GM19240 (cell line): ENCODE results near the gene TNFRSF9.
"Not testable (repeated sequence)": the region's sequence is repeated elsewhere in the genome, so short reads cannot be mapped to it uniquely, and the experiment has no call there.

Source experiments
- DNase-seq: peaks from one replicate; pipeline ENCODE4 v3.0.0; 2011; ENCODE audit warnings: low spot score; ENCODE audit not compliant: insufficient read length

The TNFRSF9 gene

DNA sequence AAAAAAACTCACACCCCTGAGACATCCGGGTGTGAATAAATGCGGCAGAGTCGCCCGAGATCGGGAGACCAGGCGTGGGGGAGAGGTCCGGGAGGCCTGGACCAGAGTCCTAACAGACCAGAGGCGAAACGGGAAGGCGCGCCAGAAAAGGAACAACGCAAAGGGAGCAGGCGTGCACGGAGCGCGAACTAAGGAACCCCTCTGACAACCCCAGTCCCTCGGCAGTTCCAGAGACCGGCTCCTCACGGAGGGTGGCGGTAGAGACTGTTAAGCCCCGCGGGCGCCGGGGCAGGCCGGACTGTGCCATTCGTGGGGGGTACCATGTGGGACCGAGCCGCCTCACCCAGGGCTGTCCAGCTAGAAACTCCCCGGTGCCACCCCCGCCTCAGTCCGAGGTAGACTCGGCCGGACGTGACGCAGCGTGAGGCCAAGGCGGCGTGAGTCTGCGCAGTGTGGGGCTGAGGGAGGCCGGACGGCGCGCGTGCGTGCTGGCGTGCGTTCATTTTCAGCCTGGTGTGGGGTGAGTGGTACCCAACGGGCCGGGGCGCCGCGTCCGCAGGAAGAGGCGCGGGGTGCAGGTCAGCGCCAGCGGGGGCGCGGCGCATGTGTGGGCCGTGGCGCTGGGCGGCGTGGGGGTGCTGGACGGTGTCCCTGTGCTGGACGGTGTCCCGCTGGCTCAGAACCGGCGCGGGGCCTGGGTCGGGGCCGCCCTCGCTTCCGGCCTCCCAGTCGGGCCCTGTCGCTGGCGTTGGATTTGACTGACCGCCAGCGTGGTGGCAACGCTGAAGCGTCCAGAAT is 20.8 kb upstream of the TNFRSF9 start, which contains the start of gene PARK7:
Gene PARK7 (plus strand): TSS at position 496 of the 798 bp plus-strand sequence. CDS start 1,075 bp downstream, outside the sequence.
- DNase-seq = peak; percentile 89

- no peak for DNase-seq
Measured at GRCh38 chr1:7960867-7961215, 20.2 kb upstream of the TNFRSF9 start.

GRCh38 chr1:7960165-7960564 is 19.5 kb upstream of the TNFRSF9 start:
- DNase-seq = no peak

GRCh38 chr1:7956218-7957032 is 15.8 kb upstream of the TNFRSF9 start:
- DNase-seq = no peak

DNA sequence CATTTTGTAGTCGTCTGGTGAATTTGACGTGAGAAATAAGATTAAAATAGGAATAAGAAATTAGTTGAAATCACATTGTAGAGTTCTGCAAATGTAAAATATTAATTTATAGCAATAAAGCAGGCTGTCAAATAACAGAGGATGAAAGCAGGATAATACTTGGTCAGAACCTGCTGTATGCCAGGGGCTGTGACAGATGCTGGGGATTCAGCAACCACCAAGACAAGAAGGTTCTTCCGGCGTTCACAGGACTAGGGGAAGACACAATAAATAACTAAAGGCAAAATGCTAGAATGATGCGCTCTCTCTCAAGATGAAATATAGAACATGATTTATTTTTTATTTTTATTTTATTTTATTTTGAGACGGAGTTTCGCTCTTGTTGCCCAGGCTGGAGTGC is 14.0 kb upstream of the TNFRSF9 start:
- DNase-seq = no peak

DNA sequence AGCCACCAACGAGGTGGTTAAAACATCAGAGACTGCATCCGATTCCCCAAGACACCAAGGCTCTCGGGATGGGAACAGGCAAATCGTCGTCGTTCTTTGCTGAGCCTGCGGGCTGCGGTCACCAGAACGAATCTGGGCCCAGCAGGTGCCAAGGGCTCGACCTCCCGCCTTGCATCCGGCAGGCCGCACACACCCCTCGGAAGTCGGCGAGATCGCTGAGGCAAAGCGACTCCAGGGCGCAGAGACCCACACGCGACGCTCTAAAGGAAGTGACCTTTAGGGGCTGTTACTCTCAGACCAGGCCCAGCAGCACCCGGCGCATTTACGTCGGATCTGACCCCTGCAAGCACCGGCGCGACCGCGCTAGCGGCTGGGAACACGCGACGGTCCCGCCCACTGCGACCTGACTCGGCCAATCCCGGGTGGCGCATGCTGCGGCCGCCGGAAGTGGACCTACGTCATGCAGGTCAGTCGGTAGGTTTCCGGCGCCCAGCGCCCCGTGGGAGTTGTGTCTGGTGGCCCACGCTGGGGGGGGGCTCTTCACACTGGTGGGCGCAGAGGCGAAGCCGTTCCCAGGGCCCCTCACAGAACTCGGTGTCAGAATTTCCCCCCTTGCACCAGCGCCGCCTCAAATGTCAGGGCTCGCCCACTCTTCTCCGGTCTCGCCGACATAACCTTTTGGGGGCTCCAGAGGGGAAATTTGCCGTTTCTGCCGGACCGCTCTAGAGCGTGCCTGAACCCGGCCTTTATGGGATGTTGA is 13.4 kb upstream of the TNFRSF9 start:
- DNase-seq = peak; percentile 85

- DNase-seq = not testable (repeated sequence)
Measured at GRCh38 chr1:7952791-7953190, 12.2 kb upstream of the TNFRSF9 start.

- DNase-seq = no peak
Measured at GRCh38 chr1:7948960-7949359, 8.3 kb upstream of the TNFRSF9 start.

DNA sequence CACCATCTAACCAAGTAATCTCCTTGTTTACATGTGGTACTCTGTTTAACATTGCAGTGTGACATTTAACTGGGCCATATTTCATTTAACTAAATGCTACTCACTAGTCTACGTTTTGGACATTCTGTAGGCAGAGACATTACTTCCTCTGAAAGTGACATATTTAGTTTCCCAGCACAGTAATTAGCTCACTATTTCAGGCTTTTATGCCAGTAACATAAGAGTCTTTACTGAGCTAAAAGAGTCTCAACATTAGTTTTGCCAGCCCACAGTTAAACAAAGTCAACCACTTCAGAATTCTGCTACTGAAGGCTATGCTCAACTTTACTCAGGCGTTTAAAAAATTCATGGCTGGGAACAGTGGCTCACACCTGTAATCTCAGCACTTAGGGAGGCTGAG is 2.6 kb upstream of the TNFRSF9 start:
- no peak for DNase-seq

DNA sequence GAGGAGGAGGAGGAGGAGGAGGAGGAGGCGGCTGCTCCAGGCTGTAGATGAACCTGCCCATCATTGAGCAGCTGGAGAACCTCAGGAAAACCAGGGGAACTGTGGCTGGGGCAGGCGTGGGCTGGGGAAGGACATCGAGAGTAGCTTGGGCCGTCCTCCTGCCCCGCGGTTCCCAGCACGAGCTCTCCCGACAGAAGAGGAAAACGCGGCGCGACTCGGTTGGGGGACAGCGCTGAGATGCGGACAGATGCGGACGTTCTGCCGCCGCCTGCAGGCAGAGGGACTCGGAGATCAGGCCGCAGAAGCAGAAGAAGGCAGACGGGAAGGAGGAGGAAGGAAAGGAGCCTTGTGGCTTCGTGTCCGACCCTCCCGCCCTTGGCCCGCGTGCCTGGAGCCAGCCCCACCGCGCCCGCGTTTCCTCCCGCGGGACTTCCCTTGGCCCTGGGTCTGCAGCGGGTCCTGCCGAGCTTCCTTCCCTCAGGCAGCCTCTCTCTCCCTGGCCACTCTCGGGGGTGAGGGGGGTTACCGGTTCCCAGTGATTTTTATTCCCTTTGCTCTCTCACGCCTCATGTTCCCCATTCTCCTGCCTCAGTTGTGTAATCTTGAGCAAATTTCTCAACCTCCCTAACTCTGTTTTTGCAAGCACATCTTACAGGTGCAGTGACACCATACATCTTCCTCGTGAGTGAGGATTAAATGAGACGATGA is 1.7 kb upstream of the TNFRSF9 start:
- no peak for DNase-seq

DNA sequence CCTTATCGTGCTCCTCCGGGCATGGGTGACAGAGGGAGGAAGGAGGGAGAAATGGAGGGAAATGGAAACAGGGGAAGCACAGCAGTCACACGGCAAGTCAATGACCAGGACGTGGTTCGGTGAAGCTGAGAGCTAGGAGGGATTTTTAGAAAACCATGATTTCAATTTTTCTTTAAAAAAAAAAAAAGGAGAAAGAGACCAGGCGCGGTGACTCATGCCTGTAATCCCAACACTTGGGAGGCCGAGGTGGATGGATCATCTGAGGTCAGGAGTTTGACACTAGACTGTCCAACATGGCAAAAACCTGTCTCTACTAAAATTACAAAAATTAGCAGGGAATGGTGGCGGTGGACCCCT is 776 bp upstream of the TNFRSF9 start:
- no peak for DNase-seq

- no peak for DNase-seq
Measured at GRCh38 chr1:7940034-7940433, 605 bp downstream of the TNFRSF9 start.

DNA sequence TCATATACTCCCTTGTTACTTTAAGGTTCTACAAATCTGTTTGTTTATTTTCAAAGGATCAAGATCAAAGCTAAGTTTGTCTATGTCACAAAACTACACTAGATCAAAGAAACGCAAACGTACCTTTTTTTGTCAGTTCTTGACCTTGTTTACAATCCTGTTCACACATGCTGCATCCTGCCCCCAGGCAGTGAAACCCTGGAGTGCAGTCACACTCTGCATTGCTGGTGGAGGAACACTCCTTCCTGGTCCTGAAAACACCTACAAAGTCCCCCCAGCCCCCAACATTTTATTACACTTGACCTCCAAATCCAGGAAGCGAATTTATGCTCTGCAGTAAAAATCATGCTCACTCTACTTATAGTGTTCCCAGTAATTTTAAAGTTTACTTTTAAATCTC is 2.6 kb downstream of the TNFRSF9 start:
- DNase-seq = no peak

DNA sequence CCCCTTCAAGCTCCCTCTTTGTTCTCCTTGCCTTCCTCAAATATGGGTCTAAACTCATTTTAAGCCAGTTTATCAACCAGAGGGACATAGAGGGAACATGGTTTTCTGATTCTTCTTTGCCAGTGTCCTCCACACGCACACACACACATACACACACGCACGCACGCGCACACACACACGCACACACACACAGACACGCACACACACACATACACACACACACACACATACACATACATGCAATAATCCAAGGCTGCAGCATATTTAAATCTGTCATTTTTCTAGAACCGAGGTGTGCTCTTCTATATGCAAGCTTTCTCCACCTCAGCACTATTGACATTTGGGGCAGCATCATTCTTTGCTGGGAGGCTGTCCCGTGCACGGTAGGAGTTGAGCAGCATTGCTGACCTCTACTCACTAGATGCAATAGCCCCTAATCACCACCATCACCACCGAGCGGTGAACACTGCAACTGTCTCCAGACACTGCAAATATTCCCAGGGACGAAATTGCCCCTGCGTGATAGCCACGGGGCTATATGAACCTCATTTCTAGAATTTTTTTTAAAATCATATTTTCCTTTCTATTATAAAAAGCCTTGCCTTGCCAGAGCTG is 8.0 kb downstream of the TNFRSF9 start:
- no peak for DNase-seq

DNA sequence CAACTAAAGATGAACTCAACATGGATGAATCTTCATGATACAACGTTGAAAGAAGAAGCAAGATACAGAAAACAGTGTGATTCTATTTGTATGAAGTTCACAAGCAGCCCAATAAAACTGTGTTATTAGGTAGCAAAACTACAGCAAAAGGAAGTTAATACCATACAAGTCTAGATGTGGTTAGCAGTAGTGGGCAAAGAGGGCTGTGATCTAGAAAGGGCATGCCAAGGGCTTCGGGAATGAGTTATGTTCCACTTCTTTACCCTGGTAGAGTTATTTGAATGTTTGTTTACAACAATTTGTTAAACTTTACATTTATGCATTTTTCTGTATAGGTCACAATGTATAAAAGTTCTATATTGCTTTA is 9.2 kb downstream of the TNFRSF9 start:
- DNase-seq = no peak

DNA sequence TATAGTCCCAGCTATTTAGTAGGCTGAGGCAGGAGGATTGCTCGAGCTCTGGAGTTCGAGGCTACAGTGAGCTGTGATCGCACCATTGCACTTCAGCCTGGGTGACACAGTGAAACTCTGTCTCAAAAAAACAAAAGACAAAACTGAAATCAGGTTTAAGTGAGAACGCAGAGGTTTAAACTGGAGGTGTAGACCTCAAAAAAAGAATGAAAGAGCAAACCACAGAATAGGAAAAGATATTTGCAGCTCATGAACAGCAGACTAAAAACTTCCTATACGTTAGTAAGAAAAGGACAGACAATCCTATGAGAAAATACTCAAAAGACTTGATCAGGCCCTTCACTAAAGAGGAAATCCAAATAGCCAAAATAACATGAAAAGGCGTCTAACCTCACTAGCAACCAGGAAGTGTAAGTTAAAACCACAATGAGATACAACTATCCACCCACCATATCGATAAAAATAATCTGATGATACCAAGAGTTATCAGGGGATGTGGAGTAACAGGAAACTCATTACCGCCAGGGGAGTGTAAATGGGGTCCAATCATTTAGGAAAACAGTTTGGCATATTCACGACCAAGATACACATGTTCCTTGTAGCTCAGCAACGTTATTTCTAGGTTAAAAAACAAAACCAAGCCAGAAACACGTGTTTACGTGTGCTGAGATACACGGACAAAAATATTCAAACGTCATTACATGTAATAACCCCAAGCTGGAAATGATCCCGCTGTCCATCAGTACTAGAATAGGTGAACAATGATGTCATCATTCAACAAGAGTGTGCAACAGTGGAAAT is 9.8 kb downstream of the TNFRSF9 start:
- no peak for DNase-seq

- DNase-seq = no peak
Measured at GRCh38 chr1:7929637-7930036, 11.0 kb downstream of the TNFRSF9 start.

- no peak for DNase-seq
Measured at GRCh38 chr1:7928247-7928646, 12.4 kb downstream of the TNFRSF9 start.

GRCh38 chr1:7927061-7927460 is 13.6 kb downstream of the TNFRSF9 start:
- DNase-seq = not testable (repeated sequence)

DNA sequence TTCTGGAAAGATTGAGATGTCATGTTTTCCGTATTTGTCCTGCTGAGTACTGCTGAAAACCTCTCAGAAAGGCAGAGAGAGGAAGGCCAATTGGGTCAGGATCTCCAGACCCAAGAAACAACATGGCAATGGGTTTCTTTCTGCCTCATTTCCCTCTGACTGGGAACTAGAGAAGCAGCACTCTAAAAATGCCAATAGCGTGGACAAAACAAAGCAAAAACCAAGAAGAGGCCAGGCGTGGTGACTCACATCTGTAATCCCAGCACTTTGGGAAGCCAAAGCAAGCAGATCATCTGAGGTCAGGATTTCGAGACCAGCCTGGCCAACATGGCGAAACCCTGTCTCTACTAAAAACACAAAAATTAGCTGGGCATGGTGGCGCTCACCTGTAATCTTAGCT is 18.3 kb downstream of the TNFRSF9 start:
- DNase-seq = no peak
